Endothelial cell of umbilical vein (primary cell): Measurements from ENCODE around the gene COL7A1. TPM values are rescaled to one million over a fixed set of nuclear protein-coding genes. Genes with fewer than 3 reads are reported as not detected.

Experiments
- BruUV-seq: library from RNA; stranded (reverse); fragments of 400-500 nt; replicated peaks from 2 replicates; lab custom pipeline; 2021; lab: Mats Ljungman, UMichigan
- CTCF ChIA-PET: fragments of 300-600, 350-600 bp; sonication (Branson Sonifier 250); formaldehyde crosslinking; loops from one replicate; lab custom pipeline; 2021; ENCODE audit warnings: antibody characterized with exemption, inconsistent platforms; lab: Charles Lee
- POLR2A ChIA-PET: fragments of 300-600, 350-600 bp; sonication (Branson Sonifier 250); formaldehyde crosslinking; loops from one replicate; lab custom pipeline; 2021; ENCODE audit warnings: antibody characterized with exemption, inconsistent platforms; lab: Charles Lee
- DNase-seq: peaks from one replicate; pipeline ENCODE4 v3.0.0-alpha.2; 2011; ENCODE audit warnings: low read depth, low spot score
- FAIRE-seq: peaks from 2 replicates; lab custom pipeline; 2011; peaks lifted over from hg19 to GRCh38; lab: Jason Lieb, UNC
- H2AFZ ChIP-seq: 2 replicates; pipeline ENCODE4 v1.6.0; 2012; ENCODE audit warnings: low read depth, low read length, control low read depth, inconsistent platforms
- H3K27ac ChIP-seq: 2 replicates; pipeline ENCODE4 v1.5.1; 2011; ENCODE audit warnings: low read depth, mild to moderate bottlenecking, control low read depth, low read length, moderate library complexity; ENCODE audit not compliant: insufficient read depth
- H3K27me3 ChIP-seq, 2 experiments: 2 replicates each; pipeline versions ENCODE4 v1.6.0 to v1.6.1; 2011; ENCODE audit warnings: low read length in 2 of 2, mixed read lengths in 1 of 2; ENCODE audit not compliant: control insufficient read depth in 2 of 2, insufficient read depth in 2 of 2
- H3K36me3 ChIP-seq, 2 experiments: 2 replicates in 1 of 2; 3 replicates in 1 of 2; pipeline ENCODE4 v1.5.1; 2011; ENCODE audit warnings: low read length in 2 of 2, mild to moderate bottlenecking in 1 of 2, moderate library complexity in 1 of 2; ENCODE audit not compliant: control insufficient read depth in 2 of 2, insufficient read depth in 2 of 2; ENCODE audit errors: extremely low read depth in 1 of 2
- H3K4me1 ChIP-seq: 3 replicates; pipeline ENCODE4 v1.5.1; 2011; ENCODE audit warnings: mild to moderate bottlenecking, low read length; ENCODE audit not compliant: control insufficient read depth, insufficient read depth; ENCODE audit errors: extremely low read depth
- H3K4me2 ChIP-seq: 2 replicates; pipeline ENCODE4 v1.6.1; 2011; ENCODE audit warnings: low read length, control low read depth, mixed read lengths; ENCODE audit not compliant: insufficient read depth
- H3K4me3 ChIP-seq, 3 experiments: fragments of 200-600 bp in 1 of 3; sonication (generic), shearing (Covaris generic) in 1 of 3; replicated peaks in 1 of 3; 2 replicates each; pipeline ENCODE4 v1.5.1; 2011 to 2016; ENCODE audit warnings: control low read depth in 3 of 3, low read length in 3 of 3, mild to moderate bottlenecking in 2 of 3, inconsistent platforms in 1 of 3, low read depth in 1 of 3, moderate library complexity in 1 of 3; ENCODE audit not compliant: insufficient read depth in 1 of 3
- H3K79me2 ChIP-seq: 2 replicates; pipeline ENCODE4 v1.6.0; 2012; ENCODE audit warnings: low read length, inconsistent platforms; ENCODE audit not compliant: control insufficient read depth, insufficient read depth
- H3K9ac ChIP-seq: replicated peaks from 2 replicates; pipeline ENCODE3; 2011; ENCODE audit warnings: low read length, control low read depth; ENCODE audit not compliant: insufficient read depth; ENCODE audit errors: extremely low read depth
- H3K9me1 ChIP-seq: replicated peaks from 3 replicates; pipeline ENCODE4 v1.6.0; 2011; ENCODE audit warnings: mild to moderate bottlenecking, low read length; ENCODE audit not compliant: control insufficient read depth, insufficient read depth; ENCODE audit errors: extremely low read depth
- H3K9me3 ChIP-seq: replicated peaks from 2 replicates; pipeline ENCODE4 v1.5.1; 2012; ENCODE audit warnings: low read length, inconsistent platforms; ENCODE audit not compliant: control insufficient read depth, insufficient read depth
- H4K20me1 ChIP-seq: replicated peaks from 2 replicates; pipeline ENCODE3; 2011; ENCODE audit warnings: mild to moderate bottlenecking, low read length; ENCODE audit not compliant: control insufficient read depth, insufficient read depth; ENCODE audit errors: extremely low read depth
- FOS ChIP-seq: IDR thresholded peaks from 2 replicates; pipeline ENCODE4 v1.6.1; 2011; ENCODE audit warnings: mild to moderate bottlenecking, low read length, moderate library complexity, borderline replicate concordance; ENCODE audit not compliant: insufficient read depth
- POLR2AphosphoS5 ChIP-seq: IDR thresholded peaks from 2 replicates; pipeline ENCODE4 v1.6.1; 2012; ENCODE audit warnings: low read depth, mild to moderate bottlenecking, control low read depth, low read length, moderate library complexity; ENCODE audit not compliant: insufficient read depth
- dilution Hi-C: fragments of 300-500 bp; cut with MboI; formaldehyde crosslinking; loops from one replicate; pipeline ENCODE4 v1.15.0; 2019; ENCODE audit warnings: low sequenced_read_pairs; ENCODE audit not compliant: extremely low pct_ligation_motif_present
- intact Hi-C: fragments of 100-400 bp; cut with micrococcal nuclease; formaldehyde crosslinking; loops from one replicate; pipeline ENCODE4 v1.10.0; 2022
- polyA plus RNA-seq, 4 experiments: library from polyadenylated mRNA; depleted of rRNA in 3 of 4; stranded (reverse) in 3 of 4; unstranded in 1 of 4; fragments of >200 nt; gene quantifications; 2 replicates each; pipeline versions ENCODE4 v1.2.1 to v1.2.3, GENCODE V29; 2011 to 2012; ENCODE audit warnings: missing spikeins in 1 of 4
- total RNA-seq: library from RNA; stranded (reverse); gene quantifications from 2 replicates; pipeline ENCODE4 v1.2.3, GENCODE V29; 2021
- TF ChIP-seq, protein P1 (sequence below), 2 donors: IDR thresholded peaks; 1 replicate in 1 of 2; 2 replicates in 1 of 2; pipeline ENCODE4 v1.5.1; 2011; ENCODE audit warnings: low read length in 2 of 2, mild to moderate bottlenecking in 2 of 2, moderate library complexity in 2 of 2, control low read depth in 1 of 2, inconsistent platforms in 1 of 2, low read depth in 1 of 2; ENCODE audit not compliant: insufficient read depth in 1 of 2; ENCODE audit errors: extremely low read depth in 1 of 2
- TF ChIP-seq, protein P2 (sequence below): IDR thresholded peaks from 2 replicates; pipeline ENCODE4 v1.6.1; 2011; ENCODE audit not compliant: insufficient read depth, insufficient read length

Gene COL7A1
- total and polyA plus RNA-seq, 2 donors (not counting 3 experiments of a cell fraction or from before 2014, with no cell fraction given): 0.55 to 1.9 TPM

DNA sequence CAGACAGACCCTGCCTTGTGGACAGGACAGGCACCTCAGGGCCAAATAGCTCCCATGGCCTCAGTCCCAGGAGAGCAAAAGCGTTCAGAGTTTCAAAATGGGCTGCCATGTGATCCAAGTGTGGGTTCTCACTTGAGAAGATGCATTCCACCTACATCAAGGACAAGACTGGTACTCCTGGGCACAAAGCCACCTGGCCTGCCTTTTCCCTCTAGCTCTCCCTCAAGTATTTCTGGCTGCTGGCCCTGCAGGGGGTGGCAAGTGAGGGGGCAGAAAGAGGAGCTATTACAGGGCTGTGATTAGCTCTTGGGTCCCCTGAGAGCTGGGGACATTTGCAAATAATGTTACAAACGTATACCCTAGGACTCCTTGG is 6.5 kb upstream of the COL7A1 start:
- no TSS peak for BruUV-seq
- dilution Hi-C loops: no loop called here

More for the DNA sequence above, 6.5 kb upstream of the COL7A1 start:
- Histone ChIP-seq H3K4me2 (no peak overlapping the region), H2AFZ (no peak overlapping the region), H3K36me3 (peaks cover 15 to 64% of the 10 kb centered on the region in 2 experiments), H3K4me3 (no peak overlapping the region), H3K79me2 (no peaks in the 10 kb centered on the region), H3K9ac (no peak overlapping the region), H3K27me3 (no peaks in the 10 kb centered on the region), H3K27ac (no peak overlapping the region), H3K4me1 (no peaks in the 10 kb centered on the region), H3K9me3 (no peaks in the 10 kb centered on the region), H4K20me1 (no peaks in the 10 kb centered on the region), H3K9me1 (no peaks in the 10 kb centered on the region)
- DNase-seq (no peak), FAIRE-seq (no peak)
- intact Hi-C loops: no loop called here
- TF ChIP-seq, protein P1, sequence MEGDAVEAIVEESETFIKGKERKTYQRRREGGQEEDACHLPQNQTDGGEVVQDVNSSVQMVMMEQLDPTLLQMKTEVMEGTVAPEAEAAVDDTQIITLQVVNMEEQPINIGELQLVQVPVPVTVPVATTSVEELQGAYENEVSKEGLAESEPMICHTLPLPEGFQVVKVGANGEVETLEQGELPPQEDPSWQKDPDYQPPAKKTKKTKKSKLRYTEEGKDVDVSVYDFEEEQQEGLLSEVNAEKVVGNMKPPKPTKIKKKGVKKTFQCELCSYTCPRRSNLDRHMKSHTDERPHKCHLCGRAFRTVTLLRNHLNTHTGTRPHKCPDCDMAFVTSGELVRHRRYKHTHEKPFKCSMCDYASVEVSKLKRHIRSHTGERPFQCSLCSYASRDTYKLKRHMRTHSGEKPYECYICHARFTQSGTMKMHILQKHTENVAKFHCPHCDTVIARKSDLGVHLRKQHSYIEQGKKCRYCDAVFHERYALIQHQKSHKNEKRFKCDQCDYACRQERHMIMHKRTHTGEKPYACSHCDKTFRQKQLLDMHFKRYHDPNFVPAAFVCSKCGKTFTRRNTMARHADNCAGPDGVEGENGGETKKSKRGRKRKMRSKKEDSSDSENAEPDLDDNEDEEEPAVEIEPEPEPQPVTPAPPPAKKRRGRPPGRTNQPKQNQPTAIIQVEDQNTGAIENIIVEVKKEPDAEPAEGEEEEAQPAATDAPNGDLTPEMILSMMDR (IDR thresholded peaks at IDR 0.05; ENCODE audit: extremely low read depth in 1 of 2, insufficient read depth in 1 of 2, low read depth in 1 of 2, low read length in 2 of 2): no peak
- no peak for TF ChIP-seq FOS
- TF ChIP-seq POLR2AphosphoS5: no peak
- TF ChIP-seq, protein P2, sequence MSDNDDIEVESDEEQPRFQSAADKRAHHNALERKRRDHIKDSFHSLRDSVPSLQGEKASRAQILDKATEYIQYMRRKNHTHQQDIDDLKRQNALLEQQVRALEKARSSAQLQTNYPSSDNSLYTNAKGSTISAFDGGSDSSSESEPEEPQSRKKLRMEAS: no peak
- CTCF ChIA-PET: interaction anchor here (0.7 to 0.9 kb wide), 3 partner anchors 8 to 201 kb away, joined by 3 read pairs; partner anchors contain the start of gene SLC26A6
- POLR2A ChIA-PET: no interaction called here
